ENCODE measurements around the gene SLC6A12. TPM values are rescaled to one million over a fixed set of nuclear protein-coding genes. Genes with fewer than 3 reads are reported as not detected.
A peak's percentile ranks its signal among the peaks of the same experiment; 100 is the strongest.

The SLC6A12 gene
- total RNA-seq, 6 experiments from 2014 or later, result 8.2 to 114 (median 26.5) TPM

DNA sequence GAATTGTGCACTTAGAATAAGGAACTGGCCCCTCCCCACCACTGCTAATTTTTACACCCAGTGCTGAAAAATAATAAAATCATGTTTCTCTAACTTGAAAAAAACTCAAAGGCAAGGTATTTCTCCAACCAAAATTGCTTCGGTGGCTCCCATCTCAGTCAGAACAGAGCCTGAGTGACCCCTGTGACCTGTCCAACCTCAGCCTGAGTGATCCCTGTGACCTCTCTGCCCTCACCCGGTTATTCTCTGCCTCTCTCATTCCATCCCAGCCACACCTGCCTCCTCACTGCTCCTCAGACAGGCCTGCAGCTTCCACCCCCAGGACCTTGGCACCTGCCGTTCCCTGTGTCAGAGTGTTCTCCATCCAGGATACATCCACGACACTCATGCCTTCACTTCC, 5.1 kb downstream of the SLC6A12 start:
- Histone ChIP-seq H3K4me1 (peaks cover 0 to 39% (median 17%) of the 10 kb centered on the region in 4 donors), H3K4me3 (no peak overlapping the region), H3K27ac (no peak overlapping the region), H3K36me3 (peaks cover 0 to 45% (median 0%) of the 10 kb centered on the region in 4 donors), H3K27me3 (no peaks in the 10 kb centered on the region), H3K9me3 (no peaks in the 10 kb centered on the region)
- ATAC-seq (peak in 1 of 4 donors; percentile 15), DNase-seq (peak in 1 of 3 donors; percentile 10)
- 40% methylated on average over 4 of the region's 4 CpGs for WGBS (ENCODE audit: insufficient coverage, low coverage, low lambda C conversion rate, missing lambda C conversion rate)
- intact Hi-C loops (cut with DNase I), result no loop called here
- TF ChIP-seq POLR2A (IDR thresholded peaks at IDR 0.05) (no peak), CTCF (IDR thresholded peaks at IDR 0.05) (no peak)

- ATAC-seq (no peak), DNase-seq (peak in 1 of 3 donors; percentile 11)
- TF ChIP-seq CTCF (IDR thresholded peaks at IDR 0.05), result no peak
- no peak for TF ChIP-seq POLR2A (IDR thresholded peaks at IDR 0.05)
- no peak overlapping the region for H3K4me3 ChIP-seq
- peaks cover 0 to 39% (median 17%) of the 10 kb centered on the region in 4 donors for H3K4me1 ChIP-seq
- 100% methylated on average over 3 of the region's 10 CpGs for WGBS (ENCODE audit: insufficient coverage, low coverage, low lambda C conversion rate, missing lambda C conversion rate)
- H3K27me3 ChIP-seq, result no peaks in the 10 kb centered on the region
- intact Hi-C loops (cut with DNase I), result no loop called here
- H3K9me3 ChIP-seq, result no peaks in the 10 kb centered on the region
- no peak overlapping the region for H3K27ac ChIP-seq
- H3K36me3 ChIP-seq, result peaks cover 0 to 55% (median 3%) of the 10 kb centered on the region in 4 donors
Measured at GRCh38 chr12:207804-208203, 6.2 kb downstream of the SLC6A12 start.

DNA sequence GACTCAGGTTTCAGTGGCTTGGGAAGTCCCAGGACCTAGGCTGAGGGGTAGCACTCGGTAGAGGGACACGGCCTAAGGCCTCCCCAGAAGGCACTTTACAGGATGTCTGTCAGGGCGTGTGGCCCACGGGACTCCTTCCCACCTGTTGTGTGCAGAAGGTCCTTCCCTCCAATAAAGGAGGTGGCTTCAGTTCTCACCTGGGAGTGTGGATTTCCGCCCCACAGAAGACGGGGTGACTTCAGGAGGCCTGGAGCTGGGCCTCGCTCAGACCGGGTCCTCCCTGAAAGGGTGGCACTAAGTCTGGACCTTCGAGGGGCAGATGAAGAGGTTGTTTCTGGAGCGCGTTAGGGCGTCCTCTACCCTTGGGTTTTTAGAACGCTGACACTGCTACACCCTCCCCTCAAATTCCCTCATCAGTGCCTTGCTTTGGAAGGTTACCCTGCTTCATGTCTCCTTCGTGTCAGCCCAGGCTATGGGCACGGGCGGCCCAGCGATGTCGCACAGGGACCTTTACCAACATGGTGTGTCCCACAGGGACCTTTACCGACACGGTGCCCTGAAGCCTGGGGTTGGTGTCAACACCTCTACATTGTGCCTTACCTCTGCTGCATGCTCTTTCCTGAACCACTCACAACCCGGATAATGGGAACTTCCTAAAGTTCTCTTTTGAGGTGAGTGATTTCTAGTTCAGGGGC, 7.1 kb downstream of the SLC6A12 start:
- no peak overlapping the region for H3K4me3 ChIP-seq
- no peak for TF ChIP-seq CTCF (IDR thresholded peaks at IDR 0.05)
- H3K36me3 ChIP-seq, result peaks cover 0 to 64% (median 8%) of the 10 kb centered on the region in 4 donors
- peaks cover 0 to 35% (median 14%) of the 10 kb centered on the region in 4 donors for H3K4me1 ChIP-seq
- H3K27me3 ChIP-seq, result no peaks in the 10 kb centered on the region
- peak in 1 of 3 donors; percentile 13 for DNase-seq
- intact Hi-C loops (cut with DNase I), result no loop called here
- no peak overlapping the region for H3K27ac ChIP-seq
- ATAC-seq, result no peak
- H3K9me3 ChIP-seq, result no peaks in the 10 kb centered on the region
- WGBS (ENCODE audit: insufficient coverage, low coverage, low lambda C conversion rate, missing lambda C conversion rate), result 92% methylated on average over 12 of the region's 21 CpGs

DNA sequence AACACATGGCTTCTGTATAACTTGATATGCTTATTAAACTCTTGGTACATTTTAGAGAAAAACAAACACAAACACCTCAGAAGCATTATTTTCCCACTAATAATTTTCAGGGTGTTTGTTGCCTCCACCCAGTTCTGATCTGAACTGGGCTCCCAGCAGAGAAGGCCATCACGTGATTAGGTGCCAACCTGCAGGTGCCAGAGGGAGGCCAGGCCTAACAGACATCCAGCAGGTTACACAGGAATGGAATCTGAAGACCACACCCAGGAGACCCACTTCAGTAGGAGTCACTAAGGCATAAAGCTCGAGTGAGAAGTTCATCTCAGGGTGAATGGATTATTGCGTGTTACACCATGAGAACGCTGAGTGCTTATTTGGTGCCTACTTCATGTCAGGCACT, 8.9 kb downstream of the SLC6A12 start:
- TF ChIP-seq CTCF (IDR thresholded peaks at IDR 0.05), result no peak
- TF ChIP-seq POLR2A (IDR thresholded peaks at IDR 0.05), result no peak
- DNase-seq, result no peak

More for the DNA sequence above, 8.9 kb downstream of the SLC6A12 start:
- no peak for ATAC-seq
- WGBS (ENCODE audit: insufficient coverage, low coverage, low lambda C conversion rate, missing lambda C conversion rate), result 65% methylated on average over 4 of the region's 4 CpGs
- Histone ChIP-seq H3K4me3 (no peak overlapping the region), H3K36me3 (peaks cover 0 to 80% (median 8%) of the 10 kb centered on the region in 4 donors), H3K9me3 (no peaks in the 10 kb centered on the region), H3K27me3 (no peaks in the 10 kb centered on the region), H3K4me1 (peaks cover 0 to 19% (median 6%) of the 10 kb centered on the region in 4 donors), H3K27ac (no peak overlapping the region)
- intact Hi-C loops (cut with DNase I), result no loop called here
